Trophoblast cell (in vitro differentiated cells and primary cell): ENCODE results near the gene TRIM24.
"Not testable (repeated sequence)": the region's sequence is repeated elsewhere in the genome, so short reads cannot be mapped to it uniquely, and the experiment has no call there.

Experiments
- DNase-seq, 2 donors: peaks; one replicate each; pipeline ENCODE4 v3.0.0-alpha.2; 2016
- H2AFZ ChIP-seq: 2 replicates; pipeline ENCODE4 v1.6.1; 2013; ENCODE audit warnings: low read length, moderate library complexity, mild to moderate bottlenecking; ENCODE audit not compliant: insufficient read depth, poor library complexity
- H2AK5ac ChIP-seq: 2 replicates; pipeline ENCODE4 v1.6.1; 2013; ENCODE audit warnings: mild to moderate bottlenecking, low read length
- H2BK120ac ChIP-seq: 2 replicates; pipeline ENCODE4 v1.6.1; 2013; ENCODE audit warnings: low read length, mild to moderate bottlenecking, moderate library complexity; ENCODE audit not compliant: insufficient read depth, poor library complexity
- H2BK12ac ChIP-seq: 2 replicates; pipeline ENCODE4 v1.6.1; 2013; ENCODE audit warnings: mild to moderate bottlenecking, low read length, moderate library complexity
- H2BK5ac ChIP-seq: 2 replicates; pipeline ENCODE4 v1.6.1; 2013; ENCODE audit warnings: low read length, low read depth, moderate library complexity, mild to moderate bottlenecking; ENCODE audit not compliant: poor library complexity
- H3K14ac ChIP-seq: 2 replicates; pipeline ENCODE4 v1.6.1; 2013; ENCODE audit warnings: mild to moderate bottlenecking, low read length
- H3K18ac ChIP-seq: 2 replicates; pipeline ENCODE4 v1.6.1; 2013; ENCODE audit warnings: mild to moderate bottlenecking, low read length
- H3K23ac ChIP-seq: 2 replicates; pipeline ENCODE4 v1.6.1; 2013; ENCODE audit warnings: low read length
- H3K27ac ChIP-seq: 2 replicates; pipeline ENCODE4 v1.5.1; 2013; ENCODE audit warnings: low read depth, mild to moderate bottlenecking, inconsistent platforms, low read length, moderate library complexity
- H3K27me3 ChIP-seq: 2 replicates; pipeline ENCODE4 v1.6.1; 2013; ENCODE audit warnings: inconsistent platforms, mild to moderate bottlenecking, low read length, moderate library complexity; ENCODE audit not compliant: insufficient read depth
- H3K36me3 ChIP-seq, 2 experiments: 1 replicate in 1 of 2; 2 replicates in 1 of 2; pipeline ENCODE4 v1.6.1; 2013; ENCODE audit warnings: low read length in 2 of 2, mild to moderate bottlenecking in 2 of 2, moderate library complexity in 1 of 2; ENCODE audit not compliant: insufficient read depth in 2 of 2, control insufficient read depth in 1 of 2
- H3K4ac ChIP-seq: 2 replicates; pipeline ENCODE4 v1.6.1; 2013; ENCODE audit warnings: low read depth, mild to moderate bottlenecking, low read length, moderate library complexity
- H3K4me1 ChIP-seq, 2 experiments: 1 replicate in 1 of 2; 2 replicates in 1 of 2; pipeline ENCODE4 v1.6.1; 2013; ENCODE audit warnings: low read length in 2 of 2, mild to moderate bottlenecking in 2 of 2, moderate library complexity in 1 of 2; ENCODE audit not compliant: insufficient read depth in 2 of 2, control insufficient read depth in 1 of 2
- H3K4me2 ChIP-seq: 2 replicates; pipeline ENCODE4 v1.6.1; 2013; ENCODE audit warnings: inconsistent platforms, mild to moderate bottlenecking, low read length, moderate library complexity
- H3K4me3 ChIP-seq: 2 replicates; pipeline ENCODE4 v1.5.1; 2013; ENCODE audit warnings: mild to moderate bottlenecking, low read depth, low read length, inconsistent platforms
- H3K79me1 ChIP-seq: one replicate; pipeline ENCODE4 v1.6.1; 2013; ENCODE audit warnings: low read length
- H3K79me2 ChIP-seq: 2 replicates; pipeline ENCODE4 v1.6.1; 2013; ENCODE audit warnings: low read length, mild to moderate bottlenecking; ENCODE audit not compliant: control insufficient read depth, insufficient read depth, poor library complexity
- H3K9ac ChIP-seq: 2 replicates; pipeline ENCODE4 v1.6.1; 2013; ENCODE audit warnings: mild to moderate bottlenecking, low read length
- H3K9me3 ChIP-seq: 2 replicates; pipeline ENCODE4 v1.6.1; 2013; ENCODE audit warnings: low read depth, mild to moderate bottlenecking, control low read depth, inconsistent platforms, low read length; ENCODE audit not compliant: insufficient read depth
- H4K12ac ChIP-seq: 2 replicates; pipeline ENCODE4 v1.6.1; 2013; ENCODE audit warnings: low read depth, mild to moderate bottlenecking, low read length, moderate library complexity
- H4K8ac ChIP-seq: 2 replicates; pipeline ENCODE4 v1.6.1; 2013; ENCODE audit warnings: low read depth, mild to moderate bottlenecking, low read length, moderate library complexity
- H4K91ac ChIP-seq: one replicate; pipeline ENCODE4 v1.6.1; 2013; ENCODE audit warnings: low read depth, mild to moderate bottlenecking, low read length, moderate library complexity
- WGBS: extraction: QIAGEN DNeasy Blood & Tissue Kit; methylation state at CpG from one replicate; pipeline ENCODE4 v1.1.7; 2013; ENCODE audit warnings: missing lambda C conversion rate; ENCODE audit not compliant: insufficient read length, insufficient coverage; ENCODE audit errors: extremely low coverage; 5-methylcytosine and 5-hydroxymethylcytosine counted together

The TRIM24 gene

DNA sequence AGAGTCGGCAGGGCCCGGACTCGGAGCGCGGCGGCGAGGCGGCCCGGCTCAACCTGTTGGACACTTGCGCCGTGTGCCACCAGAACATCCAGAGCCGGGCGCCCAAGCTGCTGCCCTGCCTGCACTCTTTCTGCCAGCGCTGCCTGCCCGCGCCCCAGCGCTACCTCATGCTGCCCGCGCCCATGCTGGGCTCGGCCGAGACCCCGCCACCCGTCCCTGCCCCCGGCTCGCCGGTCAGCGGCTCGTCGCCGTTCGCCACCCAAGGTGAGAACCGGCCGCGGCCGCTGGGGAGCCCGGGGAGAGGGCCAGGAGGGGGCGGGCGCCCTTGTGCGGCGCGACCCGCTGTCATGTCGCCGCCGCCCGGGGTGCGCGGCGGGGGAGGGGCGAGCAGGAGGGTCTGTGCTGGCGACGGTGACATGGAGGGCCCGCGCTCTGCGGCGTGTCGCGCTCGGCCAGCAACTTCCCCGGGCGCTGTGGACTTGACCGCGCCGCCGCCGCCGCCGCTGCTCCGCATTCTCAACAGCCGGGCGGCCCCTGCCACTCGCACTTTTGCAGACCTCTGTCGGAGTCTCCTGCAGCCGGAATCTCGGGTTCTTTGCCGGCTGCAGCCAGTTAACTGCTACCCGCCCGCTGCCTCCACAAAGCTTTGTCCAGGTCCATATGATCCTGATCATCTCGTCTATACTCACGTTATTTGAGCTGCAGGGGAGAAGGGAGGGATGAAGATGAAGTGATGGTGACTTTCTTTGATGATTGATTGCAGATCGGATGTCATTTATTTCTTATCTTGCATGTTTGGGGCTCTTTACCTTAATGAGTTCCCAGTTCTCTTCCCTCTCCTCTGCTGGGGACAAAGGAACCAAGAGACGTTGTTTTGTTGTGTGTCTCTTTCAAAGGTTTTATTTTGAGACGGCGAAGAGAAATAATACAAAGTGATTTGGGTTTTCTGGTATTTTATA lies 869 bp downstream of the TRIM24 start:
- WGBS, result no CpG with 5 or more reads among the region's 84 CpGs
- H3K4me3 ChIP-seq, result peak overlapping the region; percentile 96

DNA sequence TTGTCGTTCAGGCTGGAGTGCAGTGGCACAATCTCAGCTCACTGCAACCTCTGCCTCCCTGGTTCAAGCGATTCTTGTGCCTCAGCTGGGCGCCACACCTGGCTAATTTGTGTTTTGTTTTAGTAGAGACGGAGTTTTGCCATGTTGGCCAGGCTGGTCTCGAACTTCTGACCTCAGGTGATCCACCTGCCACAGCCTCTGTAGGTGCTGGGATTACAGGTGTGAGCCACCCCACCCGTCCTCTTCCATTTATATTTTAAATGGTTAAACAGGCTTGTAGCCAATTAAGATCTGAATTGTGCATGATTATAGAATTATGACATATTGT lies 3.2 kb downstream of the TRIM24 start:
- H3K27me3 ChIP-seq, H3K9ac ChIP-seq, H2BK5ac ChIP-seq, H4K91ac ChIP-seq, H2BK120ac ChIP-seq, DNase-seq, H3K27ac ChIP-seq, H4K12ac ChIP-seq, H3K4me3 ChIP-seq, H3K14ac ChIP-seq, H3K23ac ChIP-seq, H3K9me3 ChIP-seq, H2AFZ ChIP-seq, H3K18ac ChIP-seq, H4K8ac ChIP-seq, H3K4me1 ChIP-seq, H2BK12ac ChIP-seq, H2AK5ac ChIP-seq: not testable (repeated sequence)
- peak overlapping the region; percentile 69 for H3K4ac ChIP-seq
- peaks cover 11% of the 10 kb centered on the region for H3K79me1 ChIP-seq
- H3K79me2 ChIP-seq, result peaks cover 31% of the 10 kb centered on the region
- peak overlapping the region; percentile 33 for H3K4me2 ChIP-seq
- H3K36me3 ChIP-seq, result peaks cover 8 to 10% of the 10 kb centered on the region in 2 experiments
- no CpG with 5 or more reads among the region's 6 CpGs for WGBS

More for the DNA sequence above, 869 bp downstream of the TRIM24 start:
- Histone ChIP-seq H2AFZ (peak overlapping the region; percentile 85), H4K8ac (peak overlapping the region; percentile 75), H3K36me3 (peaks cover 7 to 8% of the 10 kb centered on the region in 2 experiments), H3K27ac (peak overlapping the region; percentile 97), H3K9ac (peak overlapping the region; percentile 89), H4K91ac (peak overlapping the region; percentile 91), H3K23ac (no peak overlapping the region), H3K27me3 (no peaks in the 10 kb centered on the region), H3K4me1 (peaks cover 3 to 6% of the 10 kb centered on the region in 2 experiments), H3K9me3 (peaks cover 2% of the 10 kb centered on the region), H3K4ac (peak overlapping the region; percentile 63), H2BK120ac (peak overlapping the region; percentile 91), H2BK5ac (peak overlapping the region; percentile 97), H2AK5ac (peak overlapping the region; percentile 92), H3K79me2 (peaks cover 27% of the 10 kb centered on the region), H3K18ac (peak overlapping the region; percentile 99), H3K14ac (peak overlapping the region; percentile 98), H3K4me2 (peak overlapping the region; percentile 63), H2BK12ac (peak overlapping the region; percentile 51), H3K79me1 (peaks cover 11% of the 10 kb centered on the region), H4K12ac (peak overlapping the region; percentile 71)
- DNase-seq, result peak; percentile 50 to 67

DNA sequence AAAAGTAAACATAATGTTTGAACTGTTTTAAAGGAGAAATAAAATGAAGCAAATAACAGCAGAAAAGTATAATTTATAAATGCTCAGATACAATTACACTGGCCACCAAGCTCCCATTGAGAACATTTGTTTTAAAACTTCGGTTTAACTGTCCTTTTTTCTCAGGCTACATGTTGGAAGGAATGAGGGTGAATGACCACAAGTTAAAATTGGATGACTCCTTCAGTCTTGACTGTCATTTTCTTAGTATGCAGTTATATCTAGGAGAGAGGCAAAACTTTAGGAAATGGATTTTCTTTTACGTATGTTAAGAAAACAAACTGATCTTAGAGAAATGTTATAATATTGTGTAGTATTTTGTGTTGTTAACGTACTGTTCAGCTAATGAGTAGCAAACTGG lies 5.0 kb downstream of the TRIM24 start:
- Histone ChIP-seq H3K79me1 (peaks cover 11% of the 10 kb centered on the region), H3K4me1 (peaks cover 7 to 8% of the 10 kb centered on the region in 2 experiments), H3K14ac (no peak overlapping the region), H3K27ac (no peak overlapping the region), H2BK120ac (no peak overlapping the region), H3K4me3 (no peak overlapping the region), H3K18ac (no peak overlapping the region), H3K27me3 (no peaks in the 10 kb centered on the region), H2AK5ac (no peak overlapping the region), H3K4ac (no peak overlapping the region), H3K9ac (no peak overlapping the region), H3K23ac (no peak overlapping the region), H3K79me2 (peaks cover 37% of the 10 kb centered on the region), H3K4me2 (no peak overlapping the region), H4K12ac (no peak overlapping the region), H4K8ac (no peak overlapping the region), H3K9me3 (peaks cover 2% of the 10 kb centered on the region), H2AFZ (no peak overlapping the region), H4K91ac (no peak overlapping the region), H2BK5ac (no peak overlapping the region), H3K36me3 (peaks cover 10 to 12% of the 10 kb centered on the region in 2 experiments), H2BK12ac (no peak overlapping the region)
- WGBS, result no CpG with 5 or more reads among the region's 3 CpGs
- no peak for DNase-seq

DNA sequence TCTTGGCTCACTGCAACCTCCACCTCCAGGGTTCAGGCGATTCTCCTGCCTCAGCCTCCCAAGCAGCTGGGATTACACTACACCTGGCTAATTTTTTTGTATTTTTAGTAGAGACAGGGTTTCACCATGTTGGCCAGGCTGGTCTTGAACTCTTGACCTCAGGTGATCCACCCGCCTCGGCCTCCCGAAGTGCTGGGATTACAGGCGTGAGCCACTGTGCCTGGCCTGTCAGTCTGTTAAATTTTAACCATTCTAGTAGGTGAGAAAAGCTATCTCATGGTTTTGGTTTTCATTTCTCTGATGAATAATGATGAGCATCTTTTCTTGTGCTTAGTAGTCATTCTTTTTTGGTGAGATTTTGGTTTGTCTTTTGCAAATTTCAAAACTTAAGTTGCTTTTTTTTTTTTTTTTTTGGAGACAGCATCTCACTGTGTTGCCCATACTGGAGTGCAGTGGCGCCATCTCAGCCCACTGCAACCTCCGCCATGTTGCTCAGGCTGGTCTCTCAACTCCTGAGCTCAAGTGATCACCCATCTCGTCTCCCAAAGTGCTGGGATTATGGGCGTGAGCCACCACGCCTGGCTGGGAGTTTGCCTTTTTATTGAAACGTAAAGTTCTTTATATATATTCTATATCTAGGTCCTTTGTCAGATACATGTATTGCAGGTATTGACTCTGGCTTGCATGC lies 6.2 kb downstream of the TRIM24 start:
- H3K79me1 ChIP-seq, H3K23ac ChIP-seq, H3K9ac ChIP-seq, H2AFZ ChIP-seq, H2BK12ac ChIP-seq, H3K27ac ChIP-seq, H3K9me3 ChIP-seq, H2AK5ac ChIP-seq, H3K18ac ChIP-seq, H4K8ac ChIP-seq, H3K4me2 ChIP-seq, H3K4me1 ChIP-seq, H2BK120ac ChIP-seq, H4K12ac ChIP-seq, H3K27me3 ChIP-seq, DNase-seq, H2BK5ac ChIP-seq, H4K91ac ChIP-seq, H3K4me3 ChIP-seq, H3K14ac ChIP-seq: not testable (repeated sequence)
- Histone ChIP-seq H3K36me3 (peaks cover 10 to 12% of the 10 kb centered on the region in 2 experiments), H3K79me2 (peaks cover 29% of the 10 kb centered on the region), H3K4ac (peak overlapping the region; percentile 99)
- WGBS, result no CpG with 5 or more reads among the region's 11 CpGs
